Left lung (tissue), 10 donors: ENCODE data around the gene NAP1L4. TPM values are rescaled to one million over a fixed set of nuclear protein-coding genes. Genes with fewer than 3 reads are reported as not detected.

Experiments
- ATAC-seq: fragments of 200-7000 bp; cut with Tn5 transposase; one replicate; pipeline ENCODE4 v1.9.1; 2020; ENCODE audit warnings: moderate library complexity
- DNase-seq, 4 donors: peaks; one replicate each; pipeline ENCODE4 v3.0.0-alpha.2; 2013 to 2020
- H3K27ac ChIP-seq, 2 donors: fragments of 200-600 bp; sonication (generic) in 1 of 2; one replicate each; pipeline versions ENCODE4 v1.5.0 to v1.8.0; 2020 to 2021
- H3K27me3 ChIP-seq, 2 donors: fragments of 200-600 bp; sonication (generic) in 1 of 2; one replicate each; pipeline versions ENCODE4 v1.5.0 to v1.8.0; 2020 to 2021
- H3K36me3 ChIP-seq, 2 donors: fragments of 200-600 bp; sonication (generic) in 1 of 2; one replicate each; pipeline versions ENCODE4 v1.5.0 to v1.8.0; 2020 to 2021
- H3K4me1 ChIP-seq, 2 donors: fragments of 200-600 bp; one replicate each; pipeline ENCODE4 v1.8.0; 2021
- H3K4me3 ChIP-seq, 2 donors: fragments of 200-600 bp; sonication (generic) in 1 of 2; one replicate each; pipeline versions ENCODE4 v1.5.0 to v1.8.0; 2020 to 2021; ENCODE audit warnings: mild to moderate bottlenecking in 1 of 2
- H3K9me3 ChIP-seq, 2 donors: fragments of 200-600 bp; sonication (generic) in 1 of 2; one replicate each; pipeline versions ENCODE4 v1.5.0 to v1.8.0; 2020 to 2021
- intact Hi-C, 2 donors: fragments of 100-400 bp; cut with DNase I; formaldehyde crosslinking; loops; one replicate each; pipeline versions ENCODE4 v1.11.2 to v1.14.2; 2022
- polyA plus RNA-seq, 6 donors: library from polyadenylated mRNA; unstranded; fragments of 120-200 nt; gene quantifications; one replicate each; pipeline ENCODE4 v1.2.1, GENCODE V29; 2013; ENCODE audit not compliant: insufficient read length in 6 of 6
- total RNA-seq, 2 donors: library from RNA; stranded (reverse); fragmentation: NEBNext Ultra II Directional; extraction: Animal tissue kit (Norgen Biotek cat#: 25700); gene quantifications; one replicate each; pipeline ENCODE4 v1.2.1, GENCODE V29; 2021
- TF ChIP-seq, protein P1 (sequence below), 2 donors: fragments of 200-600 bp; sonication (generic) in 1 of 2; IDR thresholded peaks; one replicate each; pipeline versions ENCODE4 v1.5.0 to v1.8.0; 2021; ENCODE audit warnings: antibody characterized with exemption in 2 of 2
- donor health status: DM: no; HTN: yes; CAD: no.
- donor health status: DM: no; HTN: no; CAD: no.

The NAP1L4 gene
- total and polyA plus RNA-seq, 8 donors: 101 to 204 (median 180) TPM

DNA sequence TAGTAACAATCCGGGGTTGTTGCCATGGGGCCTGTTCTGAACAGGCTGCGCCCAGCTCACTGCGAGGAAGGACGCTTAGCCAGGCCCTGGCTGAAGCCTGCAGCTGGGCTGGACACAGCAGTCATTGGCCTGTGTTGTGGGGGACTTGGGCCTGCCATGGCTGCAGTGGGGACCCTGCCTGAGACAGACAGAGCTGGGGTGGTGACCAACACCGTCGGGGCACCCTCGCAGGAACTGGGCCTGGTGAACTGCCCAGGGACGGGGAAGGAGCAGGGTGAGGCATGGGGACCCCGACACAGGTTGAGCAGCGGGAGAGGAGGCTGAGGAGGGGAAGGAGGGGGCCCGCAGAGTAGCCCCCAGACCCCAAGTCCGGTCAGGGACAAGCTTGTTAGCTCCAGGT, 71.8 kb downstream of the NAP1L4 start:
- Histone ChIP-seq H3K4me1 (no peaks in the 10 kb centered on the region), H3K27ac (no peak overlapping the region), H3K36me3 (no peaks in the 10 kb centered on the region), H3K4me3 (no peak overlapping the region), H3K27me3 (no peaks in the 10 kb centered on the region), H3K9me3 (no peaks in the 10 kb centered on the region)
- TF ChIP-seq, protein P1, sequence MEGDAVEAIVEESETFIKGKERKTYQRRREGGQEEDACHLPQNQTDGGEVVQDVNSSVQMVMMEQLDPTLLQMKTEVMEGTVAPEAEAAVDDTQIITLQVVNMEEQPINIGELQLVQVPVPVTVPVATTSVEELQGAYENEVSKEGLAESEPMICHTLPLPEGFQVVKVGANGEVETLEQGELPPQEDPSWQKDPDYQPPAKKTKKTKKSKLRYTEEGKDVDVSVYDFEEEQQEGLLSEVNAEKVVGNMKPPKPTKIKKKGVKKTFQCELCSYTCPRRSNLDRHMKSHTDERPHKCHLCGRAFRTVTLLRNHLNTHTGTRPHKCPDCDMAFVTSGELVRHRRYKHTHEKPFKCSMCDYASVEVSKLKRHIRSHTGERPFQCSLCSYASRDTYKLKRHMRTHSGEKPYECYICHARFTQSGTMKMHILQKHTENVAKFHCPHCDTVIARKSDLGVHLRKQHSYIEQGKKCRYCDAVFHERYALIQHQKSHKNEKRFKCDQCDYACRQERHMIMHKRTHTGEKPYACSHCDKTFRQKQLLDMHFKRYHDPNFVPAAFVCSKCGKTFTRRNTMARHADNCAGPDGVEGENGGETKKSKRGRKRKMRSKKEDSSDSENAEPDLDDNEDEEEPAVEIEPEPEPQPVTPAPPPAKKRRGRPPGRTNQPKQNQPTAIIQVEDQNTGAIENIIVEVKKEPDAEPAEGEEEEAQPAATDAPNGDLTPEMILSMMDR (IDR thresholded peaks at IDR 0.05): no peak
- ATAC-seq (no peak), DNase-seq (no peak)
- intact Hi-C loops: no loop called here

DNA sequence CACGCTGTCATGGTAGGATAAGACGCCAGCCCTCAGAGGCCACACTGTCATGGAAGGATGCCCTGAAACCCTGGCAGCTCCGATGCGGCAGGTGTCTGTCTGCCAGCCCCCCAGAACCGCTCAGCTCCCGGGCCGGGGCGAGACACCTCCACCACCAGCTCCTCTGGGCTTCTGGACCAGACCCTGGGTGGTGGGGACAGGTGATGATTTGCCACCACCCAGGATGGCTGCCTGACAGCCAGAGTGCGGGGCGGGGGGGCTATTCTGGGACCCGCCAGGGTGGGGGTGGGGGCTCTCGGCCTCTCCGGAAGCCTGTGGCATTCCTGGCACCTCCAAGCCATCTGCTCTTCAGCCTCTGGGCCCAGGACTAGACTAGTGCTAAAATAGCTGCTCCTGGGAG, 72.3 kb downstream of the NAP1L4 start:
- Histone ChIP-seq H3K27ac (no peak overlapping the region), H3K4me1 (no peaks in the 10 kb centered on the region), H3K27me3 (no peaks in the 10 kb centered on the region), H3K4me3 (no peak overlapping the region), H3K36me3 (no peaks in the 10 kb centered on the region), H3K9me3 (no peaks in the 10 kb centered on the region)
- ATAC-seq (no peak), DNase-seq (no peak)
- TF ChIP-seq, protein P1 (IDR thresholded peaks at IDR 0.05): no peak
- intact Hi-C loops: no loop called here

DNA sequence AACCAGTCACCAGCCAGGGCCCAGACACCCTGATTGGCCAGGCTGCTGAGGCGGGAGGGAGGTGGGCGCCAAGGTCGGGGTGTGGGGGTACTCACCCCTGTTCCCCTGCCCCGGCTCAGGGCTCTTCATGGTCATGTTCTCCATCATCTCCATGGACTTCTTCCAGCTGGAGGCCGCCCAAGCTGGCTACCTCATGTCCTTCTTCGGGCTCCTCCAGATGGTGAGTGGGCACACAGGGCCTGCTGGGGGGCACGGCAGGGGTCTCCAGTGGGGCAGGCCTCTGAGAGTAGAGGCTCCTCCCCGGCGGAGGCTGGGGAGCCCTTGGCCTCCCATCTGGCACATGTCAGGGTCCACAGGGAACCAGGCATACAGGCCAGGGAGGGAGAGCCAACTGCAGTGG, 72.9 kb downstream of the NAP1L4 start:
- TF ChIP-seq, protein P1 (IDR thresholded peaks at IDR 0.05): no peak
- no peaks in the 10 kb centered on the region for H3K9me3 ChIP-seq
- no peak overlapping the region for H3K27ac ChIP-seq
- ATAC-seq: no peak
- H3K4me3 ChIP-seq: no peak overlapping the region
- no peaks in the 10 kb centered on the region for H3K36me3 ChIP-seq
- DNase-seq: peak in 1 of 4 donors; percentile 60
- H3K4me1 ChIP-seq: peaks cover 0 to 3% of the 10 kb centered on the region in 2 donors
- H3K27me3 ChIP-seq: no peaks in the 10 kb centered on the region
- intact Hi-C loops: no loop called here

DNA sequence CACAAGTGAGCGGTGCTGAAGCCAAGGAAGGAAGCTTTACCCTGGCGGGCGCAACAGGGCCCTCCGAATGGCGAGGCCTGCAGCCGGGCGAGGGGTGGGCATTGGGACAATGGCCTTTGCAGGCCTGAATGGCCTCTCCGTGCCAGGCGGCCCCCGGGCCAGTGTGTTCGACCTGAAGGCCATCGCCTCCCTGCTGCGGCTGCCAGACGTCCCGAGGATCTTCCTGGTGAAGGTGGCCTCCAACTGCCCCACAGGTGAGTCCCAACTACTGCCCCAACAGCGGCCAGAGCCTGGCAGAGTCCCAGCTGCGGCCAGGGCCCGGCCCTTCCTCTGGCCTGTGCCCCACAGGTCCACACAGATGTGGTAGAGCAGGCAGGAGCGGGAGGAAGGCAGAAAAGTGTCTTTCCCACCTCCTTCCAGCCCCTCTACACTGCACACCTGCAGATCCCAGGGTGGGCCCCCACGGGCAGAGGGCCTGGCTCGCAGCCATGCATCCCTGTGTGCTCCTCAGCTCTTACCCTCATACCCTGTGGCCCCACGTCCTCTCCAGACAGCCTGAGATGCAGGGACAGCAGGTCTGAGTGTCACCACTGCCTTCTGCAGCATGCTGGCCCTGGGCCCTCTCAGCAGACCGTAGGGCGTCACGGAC, 74.2 kb downstream of the NAP1L4 start:
- intact Hi-C loops: no loop called here
- Histone ChIP-seq H3K4me3 (no peak overlapping the region), H3K4me1 (peaks cover 0 to 8% of the 10 kb centered on the region in 2 donors), H3K36me3 (no peaks in the 10 kb centered on the region), H3K27me3 (no peaks in the 10 kb centered on the region), H3K9me3 (no peaks in the 10 kb centered on the region), H3K27ac (no peak overlapping the region)
- DNase-seq (peak in 1 of 4 donors; percentile 49), ATAC-seq (no peak)
- TF ChIP-seq, protein P1 (IDR thresholded peaks at IDR 0.05): no peak

DNA sequence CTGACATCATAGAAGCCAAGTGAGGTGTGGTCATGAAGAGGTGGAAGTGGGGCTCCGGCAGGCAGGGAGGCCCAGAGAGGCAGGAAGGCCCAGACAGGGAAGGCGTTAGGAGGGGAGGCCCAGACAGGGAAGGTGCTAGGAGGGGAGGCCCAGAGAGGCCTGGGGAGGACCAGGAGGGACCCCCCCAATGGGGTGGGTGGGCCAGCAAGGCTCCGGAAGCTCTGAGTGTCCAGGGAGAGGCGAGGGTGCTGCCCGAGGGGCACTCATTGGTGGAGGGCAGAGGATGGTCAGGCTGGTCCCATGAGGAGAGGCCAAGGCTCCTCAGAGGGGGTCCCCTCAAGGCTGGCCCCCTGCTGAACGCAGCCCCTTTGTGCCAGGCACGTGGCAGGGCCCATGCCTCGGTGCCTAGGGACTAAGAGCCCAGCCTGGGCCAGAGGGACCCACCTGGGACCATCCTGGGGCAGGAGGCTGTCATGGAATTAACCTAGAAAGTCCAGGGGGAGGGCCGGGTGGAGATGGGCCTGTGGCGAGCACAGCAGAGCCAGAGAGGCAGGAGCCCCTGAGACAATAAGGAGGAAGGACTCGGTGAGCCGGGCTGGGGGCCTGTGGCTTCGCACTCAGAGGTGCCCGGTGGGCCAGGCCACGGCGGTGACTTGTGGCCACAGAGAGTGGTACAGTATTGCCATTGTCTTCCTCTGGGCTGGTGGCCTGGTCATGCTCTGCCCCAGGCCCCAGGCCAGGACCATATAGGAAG, 75.1 kb downstream of the NAP1L4 start:
- intact Hi-C loops: no loop called here
- Histone ChIP-seq H3K9me3 (no peaks in the 10 kb centered on the region), H3K4me3 (no peak overlapping the region), H3K4me1 (peaks cover 8 to 11% of the 10 kb centered on the region in 2 donors), H3K36me3 (no peaks in the 10 kb centered on the region), H3K27ac (no peak overlapping the region), H3K27me3 (no peaks in the 10 kb centered on the region)
- DNase-seq (peak in 1 of 4 donors; percentile 76), ATAC-seq (no peak)
- TF ChIP-seq, protein P1 (IDR thresholded peaks at IDR 0.05): no peak
